GM12878 (cell line): ENCODE measurements around the gene FERMT3. TPM values are rescaled to one million over a fixed set of nuclear protein-coding genes. Genes with fewer than 3 reads are reported as not detected.

Experiments
- ATAC-seq: fragments of 200-7000 bp; cut with Tn5 transposase; 3 replicates; pipeline ENCODE4 v1.9.1; 2020; ENCODE audit warnings: mild to moderate bottlenecking, moderate library complexity
- BruUV-seq: library from RNA; stranded (reverse); fragments of 400-500 nt; replicated peaks from 2 replicates; lab custom pipeline; 2021; lab: Mats Ljungman, UMichigan
- CTCF ChIA-PET: fragments of 300-600 bp; sonication (Branson Sonifier 250); formaldehyde crosslinking; extraction: SDS; loops from one replicate; lab custom pipeline; 2021; ENCODE audit warnings: inconsistent platforms; lab: Yijun Ruan, JAX
- POLR2A ChIA-PET: fragments of 350-600 bp; formaldehyde crosslinking; extraction: SDS; loops from one replicate; lab custom pipeline; 2021; ENCODE audit warnings: inconsistent platforms; lab: Charles Lee
- RAD21 ChIA-PET: fragments of 300-600 bp; sonication (Branson Sonifier 250); formaldehyde crosslinking; loops from one replicate; lab custom pipeline; 2023; ENCODE audit warnings: antibody characterized with exemption; ENCODE audit not compliant: unreplicated experiment; lab: Charles Lee
- SMC1A ChIA-PET: fragments of 300-600 bp; sonication (Branson Sonifier 250); formaldehyde crosslinking; loops from one replicate; lab custom pipeline; 2023; ENCODE audit not compliant: unreplicated experiment, uncharacterized antibody; lab: Charles Lee
- DNase-seq: peaks from one replicate; pipeline ENCODE4 v3.0.0-alpha.2; 2011; ENCODE audit warnings: low read depth, low spot score
- FAIRE-seq: peaks from 3 replicates; lab custom pipeline; 2011; peaks lifted over from hg19 to GRCh38; lab: Jason Lieb, UNC
- H2AFZ ChIP-seq: 2 replicates; pipeline ENCODE4 v1.6.0; 2011; ENCODE audit warnings: low read depth, low read length, control low read depth; ENCODE audit not compliant: control insufficient read depth
- H3K27ac ChIP-seq: 2 replicates; pipeline ENCODE4 v1.5.1; 2011; ENCODE audit warnings: control low read depth; ENCODE audit not compliant: control insufficient read depth, insufficient read depth
- H3K27me3 ChIP-seq, 2 experiments: replicated peaks in 1 of 2; 2 replicates each; pipeline versions ENCODE4 v1.6.0 to v1.6.1; 2011; ENCODE audit warnings: low read length in 1 of 2; ENCODE audit not compliant: control insufficient read depth in 2 of 2, insufficient read depth in 2 of 2
- H3K36me3 ChIP-seq, 2 experiments: 2 replicates each; pipeline ENCODE4 v1.5.1; 2011; ENCODE audit warnings: low read length in 1 of 2; ENCODE audit not compliant: control insufficient read depth in 2 of 2, insufficient read depth in 2 of 2
- H3K4me1 ChIP-seq: 2 replicates; pipeline ENCODE4 v1.6.1; 2011; ENCODE audit warnings: mild to moderate bottlenecking, low read length, moderate library complexity, mixed read lengths; ENCODE audit not compliant: control insufficient read depth, insufficient read depth
- H3K4me2 ChIP-seq: 2 replicates; pipeline ENCODE4 v1.6.0; 2011; ENCODE audit warnings: control low read depth; ENCODE audit not compliant: control insufficient read depth, insufficient read depth
- H3K4me3 ChIP-seq: fragments of 200-600 bp; sonication (generic); 2 replicates; pipeline ENCODE4 v1.5.1; 2016
- H3K79me2 ChIP-seq: 2 replicates; pipeline ENCODE4 v1.6.0; 2011; ENCODE audit warnings: low read length; ENCODE audit not compliant: control insufficient read depth, insufficient read depth
- H3K9ac ChIP-seq: 2 replicates; pipeline ENCODE4 v1.8.0; 2011; ENCODE audit warnings: low read length, control low read depth, mixed read lengths; ENCODE audit not compliant: control insufficient read depth, insufficient read depth
- H3K9me3 ChIP-seq: replicated peaks from 3 replicates; pipeline ENCODE4 v1.5.1; 2011; ENCODE audit warnings: mild to moderate bottlenecking, low read length; ENCODE audit not compliant: control insufficient read depth, insufficient read depth
- H4K20me1 ChIP-seq: 2 replicates; pipeline ENCODE4 v1.6.0; 2011; ENCODE audit not compliant: control insufficient read depth, insufficient read depth
- BACH1 ChIP-seq: fragments of 450-650 bp; IDR thresholded peaks from 2 replicates; pipeline ENCODE4 v1.6.1; 2017; ENCODE audit warnings: mild to moderate bottlenecking, borderline replicate concordance
- CBFB ChIP-seq: IDR thresholded peaks from 2 replicates; pipeline ENCODE4 v1.6.1; 2016; ENCODE audit warnings: antibody characterized with exemption, low read depth
- CEBPZ ChIP-seq: fragments of 150-350 bp; IDR thresholded peaks from 2 replicates; pipeline ENCODE4 v1.6.1; 2016; ENCODE audit warnings: low read depth, low read length
- E4F1 ChIP-seq: fragments of 450-650 bp; IDR thresholded peaks from 2 replicates; pipeline ENCODE4 v1.6.1; 2018; ENCODE audit warnings: borderline replicate concordance, mild to moderate bottlenecking; ENCODE audit not compliant: partially characterized antibody
- EGR1 ChIP-seq, 2 experiments: IDR thresholded peaks; 1 replicate in 1 of 2; 2 replicates in 1 of 2; pipeline ENCODE4 v1.6.1; 2011 to 2012; ENCODE audit warnings: low read depth in 2 of 2, low read length in 2 of 2, borderline replicate concordance in 1 of 2, mild to moderate bottlenecking in 1 of 2, moderate library complexity in 1 of 2
- KDM1A ChIP-seq: fragments of 200-600 bp; sonication (generic); IDR thresholded peaks from 2 replicates; pipeline ENCODE4 v1.6.1; 2016; ENCODE audit warnings: borderline replicate concordance
- POLR2AphosphoS5 ChIP-seq: IDR thresholded peaks from 2 replicates; pipeline ENCODE4 v1.6.1; 2011; ENCODE audit warnings: mild to moderate bottlenecking, low read length, inconsistent platforms
- POU2F2 ChIP-seq: IDR thresholded peaks from 3 replicates; pipeline ENCODE4 v1.6.1; 2011; ENCODE audit warnings: low read depth, mild to moderate bottlenecking, low read length, borderline replicate concordance
- RUNX3 ChIP-seq: IDR thresholded peaks from 2 replicates; pipeline ENCODE4 v1.6.1; 2012; ENCODE audit warnings: low read length, inconsistent platforms
- SIX5 ChIP-seq: IDR thresholded peaks from 2 replicates; pipeline ENCODE4 v1.6.1; 2011; ENCODE audit warnings: mild to moderate bottlenecking, low read depth, low read length, moderate library complexity; ENCODE audit not compliant: severe bottlenecking
- SP1 ChIP-seq: IDR thresholded peaks from one replicate; pipeline ENCODE4 v1.6.1; 2011; ENCODE audit warnings: low read depth, low read length
- TCF7 ChIP-seq: IDR thresholded peaks from 2 replicates; pipeline ENCODE4 v1.6.1; 2014; ENCODE audit warnings: antibody characterized with exemption, borderline replicate concordance
- USF2 ChIP-seq: IDR thresholded peaks from 2 replicates; pipeline ENCODE4 v1.6.1; 2011; ENCODE audit warnings: low read depth, low read length, improper control_type of control experiment, borderline replicate concordance
- WGBS: methylation state at CpG from one replicate; pipeline ENCODE4 v1.1.6; 2016; ENCODE audit warnings: low lambda C conversion rate; ENCODE audit not compliant: insufficient replicate concordance, insufficient coverage; ENCODE audit errors: missing lambda C conversion rate; 5-methylcytosine and 5-hydroxymethylcytosine counted together
- in situ Hi-C: fragments of 300-500 bp; cut with MboI; formaldehyde crosslinking; loops from 9 replicates; pipeline ENCODE4 v1.14.3; 2018; ENCODE audit warnings: mixed read lengths
- intact Hi-C: fragments of 100-400 bp; cut with micrococcal nuclease; formaldehyde crosslinking; loops from one replicate; pipeline ENCODE4 v1.14.2; 2022; ENCODE audit not compliant: unreplicated experiment
- polyA plus RNA-seq, 11 experiments: library from polyadenylated mRNA; depleted of rRNA in 4 of 11; unstranded in 6 of 11; stranded (reverse) in 5 of 11; fragments of >200 nt; fragmentation: Nextera tagmentation in 4 of 11; fragmentation: Illumina TruSeq in 1 of 11; extraction: Ambion mirVana in 4 of 11; extraction: Trizol in 1 of 11; gene quantifications; 1 replicate in 1 of 11; 2 replicates in 10 of 11; pipeline versions ENCODE4 v1.2.1 to v1.2.3, GENCODE V29; 2011 to 2016; ENCODE audit warnings: inconsistent platforms in 2 of 11, missing spikeins in 2 of 11, low read depth in 1 of 11
- total RNA-seq, 4 experiments: library from RNA; depleted of rRNA in 3 of 4; stranded (reverse); fragments of >200 nt in 3 of 4; fragmentation: Illumina TruSeq in 1 of 4; extraction: Trizol in 1 of 4; gene quantifications; 2 replicates each; pipeline versions ENCODE4 v1.2.1 to v1.2.3, GENCODE V29; 2013 to 2021
- TF ChIP-seq, protein P1 (sequence below): IDR thresholded peaks from 2 replicates; pipeline ENCODE4 v1.6.1; 2012; ENCODE audit warnings: low read depth, low read length, improper control_type of control experiment

The FERMT3 gene
- total and polyA plus RNA-seq, 10 of the 15 experiments (the other 5 are each of a cell fraction or from before 2014, with no cell fraction given), result 2.0 to 211 (median 114) TPM

DNA sequence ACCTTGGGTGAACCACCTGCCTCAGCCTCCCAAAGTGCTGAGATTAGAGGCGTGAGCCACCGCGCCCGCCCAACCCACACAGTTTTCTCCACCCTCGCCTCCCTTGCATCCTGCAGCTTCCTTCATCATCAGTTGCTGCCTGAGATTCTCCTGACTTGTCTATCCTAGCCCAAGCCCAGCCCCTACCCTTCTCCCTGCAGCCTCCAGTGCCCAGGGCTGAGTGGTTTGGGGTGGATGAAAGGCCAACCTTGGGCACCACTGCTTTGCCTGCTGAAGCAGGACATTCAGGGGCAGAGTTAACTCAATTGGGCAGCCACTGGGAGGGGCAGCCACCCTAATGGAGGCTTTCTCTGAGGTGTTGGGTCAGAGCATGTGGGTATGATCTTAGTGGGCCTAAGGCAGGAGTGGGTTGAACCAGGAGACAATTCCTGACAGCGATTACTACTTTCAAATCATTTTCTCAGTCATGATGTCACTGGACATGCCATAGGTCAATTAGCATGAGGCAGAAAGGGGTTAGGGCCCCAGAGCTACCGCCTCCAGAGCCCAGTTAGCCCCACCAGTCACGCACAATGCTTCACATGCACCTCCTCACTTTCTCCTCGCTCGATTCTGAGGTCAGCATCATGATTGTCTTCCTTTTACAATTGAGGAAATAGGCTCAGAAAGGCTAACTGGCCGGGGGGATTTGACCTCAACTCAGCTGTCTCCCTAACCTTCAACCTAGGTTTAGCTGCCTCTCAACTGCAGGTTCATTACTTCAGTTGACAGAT lies 33.3 kb downstream of the FERMT3 start:
- H3K36me3 ChIP-seq, result peaks cover 0 to 13% of the 10 kb centered on the region in 2 experiments; a peak in 2 of 4 replicates
- peak overlapping the region; percentile 87 for H3K9ac ChIP-seq
- DNase-seq (peak; percentile 36), ATAC-seq (peak; percentile 34), FAIRE-seq (peak; percentile 27)
- intact Hi-C loops, result loop anchor here (2.0 kb wide), 2 partner anchors 35 to 65 kb away; partner anchors contain the start of gene ESRRA
- 36% methylated on average over 11 of the region's 11 CpGs for WGBS
- SMC1A ChIA-PET, result interaction anchor here (1.0 to 5.0 kb wide), 2 partner anchors 13 to 33 kb away, joined by 3 to 40 read pairs; partner anchors contain the start of genes FERMT3 and NUDT22
- no peak overlapping the region for H2AFZ ChIP-seq
- H3K79me2 ChIP-seq, result peaks cover 32% of the 10 kb centered on the region
- CTCF ChIA-PET, result interaction anchor here (0.6 to 6.2 kb wide), 4 partner anchors 11 to 634 kb away, joined by 3 to 31 read pairs (median 4); partner anchors contain the start of genes PLCB3, PRDX5 and TRMT112
- H3K9me3 ChIP-seq, result no peaks in the 10 kb centered on the region
- no peaks in the 10 kb centered on the region for H3K27me3 ChIP-seq
- peak overlapping the region; percentile 90 for H3K4me2 ChIP-seq
- peaks cover 47% of the 10 kb centered on the region for H3K4me1 ChIP-seq
- RAD21 ChIA-PET, result interaction anchor here (1.1 kb wide), 1 partner anchor 29 kb away, joined by 3 read pairs; no protein-coding TSS in a partner anchor
- BruUV-seq, result no TSS peak
- H3K27ac ChIP-seq, result peak overlapping the region; percentile 92
- in situ Hi-C loops, result loop anchor here (25.0 kb wide), 1 partner anchor 1622 kb away; the partner anchor contains the start of genes CFL1, EFEMP2 and MUS81
- H3K4me3 ChIP-seq, result peak overlapping the region; percentile 59
- H4K20me1 ChIP-seq, result no peaks in the 10 kb centered on the region
- POLR2A ChIA-PET, result interaction anchor here (0.6 to 3.0 kb wide), 9 partner anchors 8 to 1586 kb away, joined by 3 to 21 read pairs (median 3); partner anchors contain the start of genes DNAJC4, FERMT3 and STIP1
- TF ChIP-seq E4F1 (no peak), KDM1A (no peak), TCF7 (no peak), EGR1 (IDR thresholded peaks at IDR 0.05; ENCODE audit: borderline replicate concordance in 1 of 2, low read depth in 2 of 2, low read length in 2 of 2) (peak in 1 of 2 experiments; percentile 57; a peak in 1 of 3 replicates), CBFB (peak; percentile 46), RUNX3 (no peak), SP1 (peak; percentile 33), SIX5 (no peak), CEBPZ (no peak), POLR2AphosphoS5 (no peak), POU2F2 (0 out of 3 replicates have a peak, but pooled peaks have one; percentile 69), USF2 (no peak), BACH1 (no peak)
- TF ChIP-seq, protein P1, sequence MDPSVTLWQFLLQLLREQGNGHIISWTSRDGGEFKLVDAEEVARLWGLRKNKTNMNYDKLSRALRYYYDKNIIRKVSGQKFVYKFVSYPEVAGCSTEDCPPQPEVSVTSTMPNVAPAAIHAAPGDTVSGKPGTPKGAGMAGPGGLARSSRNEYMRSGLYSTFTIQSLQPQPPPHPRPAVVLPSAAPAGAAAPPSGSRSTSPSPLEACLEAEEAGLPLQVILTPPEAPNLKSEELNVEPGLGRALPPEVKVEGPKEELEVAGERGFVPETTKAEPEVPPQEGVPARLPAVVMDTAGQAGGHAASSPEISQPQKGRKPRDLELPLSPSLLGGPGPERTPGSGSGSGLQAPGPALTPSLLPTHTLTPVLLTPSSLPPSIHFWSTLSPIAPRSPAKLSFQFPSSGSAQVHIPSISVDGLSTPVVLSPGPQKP, result no peak
